Endothelial cell of umbilical vein (primary cell): ENCODE measurements around the gene SIRPB1. TPM values are rescaled to one million over a fixed set of nuclear protein-coding genes. Genes with fewer than 3 reads are reported as not detected.

Experiments used
- polyA plus RNA-seq, 4 experiments: library from polyadenylated mRNA; depleted of rRNA in 3 of 4; stranded (reverse) in 3 of 4; unstranded in 1 of 4; fragments of >200 nt; gene quantifications; 2 replicates each; pipeline versions ENCODE4 v1.2.1 to v1.2.3, GENCODE V29; 2011 to 2012; ENCODE audit warnings: missing spikeins in 1 of 4
- small RNA-seq: library from RNA; depleted of rRNA; stranded (forward); fragments of <200 nt; gene quantifications from one replicate; pipeline ENCODE3, GENCODE V24; 2012; ENCODE audit warnings: low replicate concordance, low read depth; ENCODE audit not compliant: insufficient read depth, insufficient read length
- total RNA-seq: library from RNA; stranded (reverse); gene quantifications from 2 replicates; pipeline ENCODE4 v1.2.3, GENCODE V29; 2021

The SIRPB1 gene
- total and polyA plus RNA-seq, 2 donors (not counting 3 experiments of a cell fraction or from before 2014, with no cell fraction given) = 0.10 to 6.5 TPM

Small RNA genes lying within 50 kb of the gene (small RNA-seq; reads per million reads assigned to genes)
- not detected for gene RN7SL561P

Other genes with a start within 250 kb of the SIRPB1 start
- gene FKBP1A, start 227.0 kb downstream of the SIRPB1 start, total RNA-seq = 968 and 982 TPM in 2 replicates
- 1,861 and 1,972 TPM in 2 replicates for gene FKBP1A, start 227.0 kb downstream of the SIRPB1 start, polyA plus RNA-seq
- 95.7 and 107 TPM in 2 replicates for gene NSFL1C, start 153.2 kb downstream of the SIRPB1 start, total RNA-seq
- gene NSFL1C, start 153.2 kb downstream of the SIRPB1 start, polyA plus RNA-seq = 26.0 and 27.3 TPM in 2 replicates
- gene SIRPB2, start 128.6 kb downstream of the SIRPB1 start, total RNA-seq = 9.5 and 12.3 TPM in 2 replicates
- gene SIRPB2, start 128.6 kb downstream of the SIRPB1 start, polyA plus RNA-seq = 18.8 and 19.7 TPM in 2 replicates
- not detected in 2 replicates for gene SIRPD, start 62.3 kb downstream of the SIRPB1 start, total RNA-seq
- gene SIRPD, start 62.3 kb downstream of the SIRPB1 start, polyA plus RNA-seq = not detected in 2 replicates
- gene SIRPG, start 37.8 kb upstream of the SIRPB1 start, total RNA-seq = not detected in 2 replicates
- gene SIRPG, start 37.8 kb upstream of the SIRPB1 start, polyA plus RNA-seq = not detected in 2 replicates